ENCODE results near the gene GCK. TPM values are rescaled to one million over a fixed set of nuclear protein-coding genes. Genes with fewer than 3 reads are reported as not detected.

GCK gene
- polyA plus RNA-seq, 1 of the 3 experiments (the other 2 are of a cell fraction), result 1.6 TPM

- no peak for TF ChIP-seq MXI1 (IDR thresholded peaks at IDR 0.05; ENCODE audit: low read depth, low read length)
These were observed 5.4 kb upstream of the GCK start (continued) for GRCh38 chr7:44194562-44195145.

- Histone ChIP-seq H2AFZ (ENCODE audit: low read depth) (no peak overlapping the region), H3K79me2 (ENCODE audit: insufficient read depth) (no peaks in the 10 kb centered on the region), H3K36me3 (replicated peaks in 1 of 2; ENCODE audit: control insufficient read depth in 1 of 2, insufficient read depth in 2 of 2, low read length in 1 of 2) (no peaks in the 10 kb centered on the region), H3K9ac (no peak overlapping the region), H3K4me3 (ENCODE audit: low read depth in 2 of 2, low read length in 1 of 2) (no peak overlapping the region), H3K9me3 (no peaks in the 10 kb centered on the region), H3K9me2 (no peaks in the 10 kb centered on the region), H3K27me3 (ENCODE audit: insufficient read depth) (peaks cover 6% of the 10 kb centered on the region; the same call in 1 of the 2 replicates), H3K4me1 (ENCODE audit: control insufficient read depth in 1 of 2, insufficient read depth in 2 of 2, low read depth in 1 of 2, low read length in 1 of 2) (no peaks in the 10 kb centered on the region), H3F3A (replicated peaks; ENCODE audit: insufficient read depth) (peaks cover 8% of the 10 kb centered on the region), H3K4me2 (no peak overlapping the region), H3K27ac (ENCODE audit: low read depth in 2 of 2, low read length in 1 of 2) (no peak overlapping the region), H4K20me1 (ENCODE audit: insufficient read depth) (no peaks in the 10 kb centered on the region)
- ChIA-PET POLR2A (no interaction called here), CTCF (interaction anchor here (1.5 to 4.6 kb wide), 4 partner anchors 31 to 126 kb away, joined by 4 to 68 read pairs (median 6); no protein-coding TSS in a partner anchor)
- WGBS (ENCODE audit: low lambda C conversion rate), result 61% methylated on average over 2 of the region's 2 CpGs
- no peak for DNase-seq
- TF ChIP-seq CHD2 (IDR thresholded peaks at IDR 0.05; ENCODE audit: low read length, partially characterized antibody) (no peak), FOSL2 (IDR thresholded peaks at IDR 0.05; ENCODE audit: borderline replicate concordance, low read depth) (no peak), CTCF (IDR thresholded peaks at IDR 0.05) (no peak), POLR2AphosphoS5 (IDR thresholded peaks at IDR 0.05; ENCODE audit: low read depth, low read length) (no peak), GABPA (IDR thresholded peaks at IDR 0.05; ENCODE audit: low read depth) (no peak), TEAD4 (IDR thresholded peaks at IDR 0.05; ENCODE audit: borderline replicate concordance, insufficient read depth) (no peak), EZH2phosphoT487 (IDR thresholded peaks at IDR 0.05; ENCODE audit: borderline replicate concordance, low read depth) (no peak), JUND (IDR thresholded peaks at IDR 0.05) (no peak)
These were observed 4.8 kb upstream of the GCK start for GRCh38 chr7:44194069-44194468.

- no peak overlapping the region for H3K4me3 ChIP-seq (ENCODE audit: low read depth in 2 of 2, low read length in 1 of 2)
- 52% methylated on average over 6 of the region's 7 CpGs for WGBS (ENCODE audit: low lambda C conversion rate)
- H2AFZ ChIP-seq (ENCODE audit: low read depth), result no peak overlapping the region
- ChIA-PET CTCF (interaction anchor here (1.5 to 1.6 kb wide), 2 partner anchors 30 to 125 kb away, joined by 4 to 6 read pairs; no protein-coding TSS in a partner anchor), POLR2A (no interaction called here)
- H3F3A ChIP-seq (replicated peaks; ENCODE audit: insufficient read depth), result peaks cover 8% of the 10 kb centered on the region
- H3K9me2 ChIP-seq, result no peaks in the 10 kb centered on the region
- H3K36me3 ChIP-seq (replicated peaks in 1 of 2; ENCODE audit: control insufficient read depth in 1 of 2, insufficient read depth in 2 of 2, low read length in 1 of 2), result no peaks in the 10 kb centered on the region
- H3K27ac ChIP-seq (ENCODE audit: low read depth in 2 of 2, low read length in 1 of 2), result no peak overlapping the region
- no peak for DNase-seq
- H3K9me3 ChIP-seq, result no peaks in the 10 kb centered on the region
- H3K27me3 ChIP-seq (ENCODE audit: insufficient read depth), result peaks cover 6% of the 10 kb centered on the region; the same call in 1 of the 2 replicates
- no peak overlapping the region for H3K4me2 ChIP-seq
- no peaks in the 10 kb centered on the region for H4K20me1 ChIP-seq (ENCODE audit: insufficient read depth)
- no peak overlapping the region for H3K9ac ChIP-seq
- no peaks in the 10 kb centered on the region for H3K79me2 ChIP-seq (ENCODE audit: insufficient read depth)
- no peaks in the 10 kb centered on the region; a peak in 1 of 4 replicates for H3K4me1 ChIP-seq (ENCODE audit: control insufficient read depth in 1 of 2, insufficient read depth in 2 of 2, low read depth in 1 of 2, low read length in 1 of 2)
- TF ChIP-seq FOSL2 (IDR thresholded peaks at IDR 0.05; ENCODE audit: borderline replicate concordance, low read depth) (no peak), GABPA (IDR thresholded peaks at IDR 0.05; ENCODE audit: low read depth) (no peak), RAD21 (IDR thresholded peaks at IDR 0.05; ENCODE audit: low read length) (no peak), TAF1 (IDR thresholded peaks at IDR 0.05; ENCODE audit: borderline replicate concordance, low read depth, low read length) (no peak), FOXM1 (IDR thresholded peaks at IDR 0.05; ENCODE audit: low read depth) (no peak), MEF2A (IDR thresholded peaks at IDR 0.05; ENCODE audit: borderline replicate concordance, low read depth) (no peak), GATA2 (CRISPR knock-in tag; IDR thresholded peaks at IDR 0.05) (no peak), ELF1 (IDR thresholded peaks at IDR 0.05) (no peak), YY1 (IDR thresholded peaks at IDR 0.05; ENCODE audit: low read depth) (no peak), SIN3A (IDR thresholded peaks at IDR 0.05; ENCODE audit: borderline replicate concordance, low read depth, low read length) (no peak), FOXJ3 (CRISPR knock-in tag; IDR thresholded peaks at IDR 0.05) (no peak), NRF1 (IDR thresholded peaks at IDR 0.05; ENCODE audit: low read depth, low read length) (no peak), REST (IDR thresholded peaks at IDR 0.05; ENCODE audit: low read depth, low read length) (no peak), JUND (IDR thresholded peaks at IDR 0.05) (no peak), TEAD4 (IDR thresholded peaks at IDR 0.05; ENCODE audit: borderline replicate concordance, insufficient read depth) (no peak)
These were observed 4.0 kb upstream of the GCK start for GRCh38 chr7:44193011-44193802.

Measured in SK-N-SH (cell line).